OCI-LY1 (cell line): Measurements from ENCODE around the gene IPO7.

Experiments used
- H2AFZ ChIP-seq: fragments of 200-600 bp; sonication (generic), shearing (Covaris generic); 2 replicates; pipeline ENCODE4 v1.6.0; 2014; ENCODE audit warnings: antibody characterized with exemption, mild to moderate bottlenecking, low read length
- H3F3A ChIP-seq: fragments of 200-600 bp; sonication (generic), shearing (Covaris generic); 2 replicates; pipeline ENCODE4 v1.6.0; 2014; ENCODE audit warnings: mild to moderate bottlenecking, antibody characterized with exemption, low read length, moderate library complexity; ENCODE audit not compliant: insufficient read depth
- H3K27ac ChIP-seq: fragments of 200-600 bp; sonication (generic); 2 replicates; pipeline ENCODE4 v1.5.1; 2014; ENCODE audit warnings: low read length, mixed run types, mild to moderate bottlenecking, low read depth; ENCODE audit not compliant: poor library complexity, severe bottlenecking
- H3K27me3 ChIP-seq: fragments of 200-600 bp; sonication (generic); 2 replicates; pipeline ENCODE4 v1.6.0; 2014; ENCODE audit warnings: antibody characterized with exemption, mild to moderate bottlenecking, low read length, moderate library complexity; ENCODE audit not compliant: insufficient read depth
- H3K36me3 ChIP-seq: fragments of 200-600 bp; sonication (generic); 2 replicates; pipeline ENCODE4 v1.6.1; 2014; ENCODE audit warnings: mild to moderate bottlenecking, antibody characterized with exemption, low read length, moderate library complexity, mixed read lengths; ENCODE audit not compliant: insufficient read depth
- H3K4me1 ChIP-seq: fragments of 200-600 bp; sonication (generic); 2 replicates; pipeline ENCODE4 v1.5.1; 2014; ENCODE audit warnings: mild to moderate bottlenecking, low read length, moderate library complexity; ENCODE audit not compliant: insufficient read depth, severe bottlenecking
- H3K4me2 ChIP-seq: fragments of 200-600 bp; sonication (generic), shearing (Covaris generic); 2 replicates; pipeline ENCODE4 v1.6.1; 2014; ENCODE audit warnings: low read length
- H3K4me3 ChIP-seq: fragments of 200-600 bp; sonication (generic); 2 replicates; pipeline ENCODE4 v1.5.1; 2014; ENCODE audit warnings: low read length, low read depth, mild to moderate bottlenecking, mixed read lengths; ENCODE audit not compliant: poor library complexity, severe bottlenecking
- H3K79me2 ChIP-seq: fragments of 200-600 bp; shearing (Covaris generic); 2 replicates; pipeline ENCODE4 v1.6.1; 2016; ENCODE audit warnings: mixed run types, low read length, mixed read lengths; ENCODE audit not compliant: insufficient read depth
- H3K9ac ChIP-seq: fragments of 200-600 bp; sonication (generic), shearing (Covaris generic); 2 replicates; pipeline ENCODE4 v1.6.1; 2014; ENCODE audit warnings: mild to moderate bottlenecking, low read length, mixed read lengths
- H3K9me2 ChIP-seq: fragments of 200-600 bp; sonication (generic), shearing (Covaris generic); 2 replicates; pipeline ENCODE4 v1.6.1; 2014; ENCODE audit warnings: low read depth, mild to moderate bottlenecking, low read length, mixed read lengths
- H3K9me3 ChIP-seq: fragments of 200-600 bp; shearing (Covaris generic); 2 replicates; pipeline ENCODE4 v1.6.1; 2014; ENCODE audit warnings: low read length, mixed read lengths
- H4K20me1 ChIP-seq: fragments of 200-600 bp; sonication (generic), shearing (Covaris generic); 2 replicates; pipeline ENCODE4 v1.6.0; 2016; ENCODE audit warnings: mild to moderate bottlenecking, low read length; ENCODE audit not compliant: insufficient read depth
- CTCF ChIP-seq: fragments of 200-600 bp; sonication (generic), shearing (Covaris generic); IDR thresholded peaks from 2 replicates; pipeline ENCODE4 v1.5.1; 2017; ENCODE audit warnings: mild to moderate bottlenecking, antibody characterized with exemption, low read length, moderate library complexity, mixed read lengths
- EZH2 ChIP-seq: fragments of 200-600 bp; sonication (generic), shearing (Covaris generic); IDR thresholded peaks from 2 replicates; pipeline ENCODE4 v1.8.0; 2017; ENCODE audit warnings: borderline replicate concordance, mixed run types, mild to moderate bottlenecking, antibody characterized with exemption, low read length, moderate library complexity, mixed read lengths

Gene IPO7

GRCh38 chr11:9461760-9462134 lies 77.3 kb downstream of the IPO7 start:
- Histone ChIP-seq H3K9me2 (no peaks in the 10 kb centered on the region), H3K27ac (peak overlapping the region; percentile 93), H3K27me3 (no peaks in the 10 kb centered on the region), H3K79me2 (peaks cover 24% of the 10 kb centered on the region), H3F3A (peaks cover 5% of the 10 kb centered on the region), H2AFZ (no peak overlapping the region), H3K36me3 (peaks cover 4% of the 10 kb centered on the region; the same call in 1 of the 2 replicates), H3K4me1 (peaks cover 26% of the 10 kb centered on the region), H3K9me3 (no peaks in the 10 kb centered on the region), H3K4me3 (peak overlapping the region; percentile 66), H3K9ac (peak overlapping the region; percentile 90), H3K4me2 (peak overlapping the region; percentile 87), H4K20me1 (no peaks in the 10 kb centered on the region)
- TF ChIP-seq EZH2 = no peak
- TF ChIP-seq CTCF = no peak

- Histone ChIP-seq H3F3A (peaks cover 5% of the 10 kb centered on the region), H3K9me2 (no peaks in the 10 kb centered on the region), H4K20me1 (no peaks in the 10 kb centered on the region), H3K4me1 (peaks cover 26% of the 10 kb centered on the region), H3K36me3 (peaks cover 4% of the 10 kb centered on the region; the same call in 1 of the 2 replicates), H3K4me3 (peak overlapping the region; percentile 66), H3K9me3 (no peaks in the 10 kb centered on the region), H2AFZ (no peak overlapping the region), H3K79me2 (peaks cover 24% of the 10 kb centered on the region), H3K9ac (peak overlapping the region; percentile 90), H3K4me2 (peak overlapping the region; percentile 87), H3K27me3 (no peaks in the 10 kb centered on the region), H3K27ac (peak overlapping the region; percentile 93)
- TF ChIP-seq EZH2 = no peak
- no peak for TF ChIP-seq CTCF
These were observed 77.8 kb downstream of the IPO7 start for GRCh38 chr11:9462172-9462799.

- H3K4me3 ChIP-seq = peak overlapping the region; percentile 66
- H3K4me2 ChIP-seq = peak overlapping the region; percentile 87
These were observed 78.5 kb downstream of the IPO7 start for GRCh38 chr11:9462806-9463537.

More at GRCh38 chr11:9462806-9463537, 78.5 kb downstream of the IPO7 start:
- no peaks in the 10 kb centered on the region for H4K20me1 ChIP-seq
- peaks cover 26% of the 10 kb centered on the region for H3K4me1 ChIP-seq
- peak overlapping the region; percentile 22; the same call in 1 of the 2 replicates for H3K9ac ChIP-seq
- H3K27ac ChIP-seq = peak overlapping the region; percentile 65
- H3K9me2 ChIP-seq = no peaks in the 10 kb centered on the region
- 0 out of 2 replicates have a peak overlapping the region, but pooled peaks have one; percentile 23 for H2AFZ ChIP-seq
- H3K79me2 ChIP-seq = peaks cover 24% of the 10 kb centered on the region
- peaks cover 5% of the 10 kb centered on the region for H3F3A ChIP-seq
- H3K36me3 ChIP-seq = peaks cover 4% of the 10 kb centered on the region; the same call in 1 of the 2 replicates
- no peaks in the 10 kb centered on the region for H3K9me3 ChIP-seq
- H3K27me3 ChIP-seq = no peaks in the 10 kb centered on the region
- no peak for TF ChIP-seq CTCF
- no peak for TF ChIP-seq EZH2
